Measurements from ENCODE around the gene SEC31A.

SEC31A gene

DNA sequence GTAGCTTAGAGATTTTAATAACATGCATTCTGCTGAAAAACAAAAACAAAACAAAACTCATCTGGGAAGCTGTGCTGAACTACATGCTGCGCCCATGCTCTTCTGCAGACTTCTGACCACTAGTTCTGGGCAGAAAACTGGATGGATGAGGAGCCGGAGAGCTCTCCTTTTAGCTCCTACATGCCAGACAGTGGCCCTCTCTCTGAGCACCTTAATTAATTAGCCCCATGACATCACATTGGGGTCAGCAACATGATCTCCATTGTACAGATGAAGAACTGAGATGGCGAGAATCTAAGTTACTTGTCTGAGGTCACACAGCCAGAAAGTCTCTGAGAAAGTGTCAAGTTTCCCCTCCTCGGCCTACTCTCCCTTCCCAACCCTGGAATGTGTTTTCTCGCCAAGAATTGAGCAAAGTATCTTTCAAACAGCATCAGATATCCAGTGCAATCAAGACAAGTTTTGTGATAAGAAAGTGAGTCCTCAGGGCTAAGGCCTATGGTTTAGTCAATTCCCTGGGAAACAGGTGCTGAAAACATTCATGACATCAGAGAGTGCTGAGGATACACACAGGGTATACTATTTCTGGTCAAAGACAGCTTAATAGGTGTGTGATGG lies 113.9 kb downstream of the SEC31A start:
- Histone ChIP-seq H3K27me3 (replicated peaks; ENCODE audit: insufficient read depth, low read length) (no peaks in the 10 kb centered on the region), H3K9me3 (replicated peaks; ENCODE audit: insufficient read depth, low read length) (no peaks in the 10 kb centered on the region), H3F3A (ENCODE audit: insufficient read depth, low read length) (no peaks in the 10 kb centered on the region), H3K36me3 (replicated peaks; ENCODE audit: insufficient read depth, low read length) (no peaks in the 10 kb centered on the region), H3K9ac (ENCODE audit: low read length) (no peak overlapping the region), H3K4me2 (ENCODE audit: low read depth, low read length) (no peak overlapping the region), H3K27ac (ENCODE audit: low read length) (no peak overlapping the region), H2AFZ (ENCODE audit: low read length) (no peak overlapping the region), H4K20me1 (ENCODE audit: insufficient read depth, low read length) (no peaks in the 10 kb centered on the region), H3K79me2 (ENCODE audit: low read length) (no peaks in the 10 kb centered on the region), H3K4me3 (ENCODE audit: low read length) (no peak overlapping the region), H3K9me2 (replicated peaks; ENCODE audit: insufficient read depth, low read length) (no peaks in the 10 kb centered on the region), H3K4me1 (ENCODE audit: low read length) (no peaks in the 10 kb centered on the region)
- DNase-seq, result no peak
- no peak for TF ChIP-seq EZH2 (optimal IDR thresholded peaks at IDR 0.05; ENCODE audit: low read depth, low read length)
- no peak for TF ChIP-seq EZH2phosphoT487 (IDR thresholded peaks at IDR 0.05; ENCODE audit: low read length)

DNA sequence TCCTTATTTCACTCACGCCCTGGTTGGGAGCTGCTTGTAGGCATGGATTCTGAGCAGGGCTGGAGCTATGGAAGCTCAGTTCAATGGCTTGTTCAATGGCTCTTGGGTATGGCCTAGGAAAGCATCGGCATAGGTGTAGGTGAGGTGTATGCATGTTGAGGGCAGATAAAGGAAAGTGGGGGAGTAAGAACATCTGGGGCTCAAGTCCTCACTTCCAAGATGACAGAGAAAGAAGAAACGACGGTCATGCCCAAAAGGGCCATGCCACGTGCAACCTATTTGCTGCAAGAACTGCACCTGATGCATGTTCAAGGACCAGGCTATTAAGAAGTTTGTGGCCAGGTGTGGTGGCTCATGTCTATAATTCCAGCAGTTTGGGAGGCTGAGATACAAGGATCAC lies 115.7 kb downstream of the SEC31A start:
- Histone ChIP-seq H3K4me3 (ENCODE audit: low read length) (no peak overlapping the region), H3K27ac (ENCODE audit: low read length) (no peak overlapping the region), H3F3A (ENCODE audit: insufficient read depth, low read length) (no peaks in the 10 kb centered on the region), H3K4me2 (ENCODE audit: low read depth, low read length) (no peak overlapping the region), H4K20me1 (ENCODE audit: insufficient read depth, low read length) (no peaks in the 10 kb centered on the region), H3K9me2 (replicated peaks; ENCODE audit: insufficient read depth, low read length) (no peaks in the 10 kb centered on the region), H3K79me2 (ENCODE audit: low read length) (no peaks in the 10 kb centered on the region), H3K9me3 (replicated peaks; ENCODE audit: insufficient read depth, low read length) (no peaks in the 10 kb centered on the region), H3K36me3 (replicated peaks; ENCODE audit: insufficient read depth, low read length) (no peaks in the 10 kb centered on the region), H3K4me1 (ENCODE audit: low read length) (no peaks in the 10 kb centered on the region), H3K27me3 (replicated peaks; ENCODE audit: insufficient read depth, low read length) (no peaks in the 10 kb centered on the region), H2AFZ (ENCODE audit: low read length) (no peak overlapping the region), H3K9ac (ENCODE audit: low read length) (no peak overlapping the region)
- no peak for DNase-seq
- TF ChIP-seq, protein P1, sequence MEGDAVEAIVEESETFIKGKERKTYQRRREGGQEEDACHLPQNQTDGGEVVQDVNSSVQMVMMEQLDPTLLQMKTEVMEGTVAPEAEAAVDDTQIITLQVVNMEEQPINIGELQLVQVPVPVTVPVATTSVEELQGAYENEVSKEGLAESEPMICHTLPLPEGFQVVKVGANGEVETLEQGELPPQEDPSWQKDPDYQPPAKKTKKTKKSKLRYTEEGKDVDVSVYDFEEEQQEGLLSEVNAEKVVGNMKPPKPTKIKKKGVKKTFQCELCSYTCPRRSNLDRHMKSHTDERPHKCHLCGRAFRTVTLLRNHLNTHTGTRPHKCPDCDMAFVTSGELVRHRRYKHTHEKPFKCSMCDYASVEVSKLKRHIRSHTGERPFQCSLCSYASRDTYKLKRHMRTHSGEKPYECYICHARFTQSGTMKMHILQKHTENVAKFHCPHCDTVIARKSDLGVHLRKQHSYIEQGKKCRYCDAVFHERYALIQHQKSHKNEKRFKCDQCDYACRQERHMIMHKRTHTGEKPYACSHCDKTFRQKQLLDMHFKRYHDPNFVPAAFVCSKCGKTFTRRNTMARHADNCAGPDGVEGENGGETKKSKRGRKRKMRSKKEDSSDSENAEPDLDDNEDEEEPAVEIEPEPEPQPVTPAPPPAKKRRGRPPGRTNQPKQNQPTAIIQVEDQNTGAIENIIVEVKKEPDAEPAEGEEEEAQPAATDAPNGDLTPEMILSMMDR (IDR thresholded peaks at IDR 0.05; ENCODE audit: low read length), result no peak
- TF ChIP-seq EZH2phosphoT487 (IDR thresholded peaks at IDR 0.05; ENCODE audit: low read length) (no peak), EZH2 (optimal IDR thresholded peaks at IDR 0.05; ENCODE audit: low read depth, low read length) (no peak)

DNA sequence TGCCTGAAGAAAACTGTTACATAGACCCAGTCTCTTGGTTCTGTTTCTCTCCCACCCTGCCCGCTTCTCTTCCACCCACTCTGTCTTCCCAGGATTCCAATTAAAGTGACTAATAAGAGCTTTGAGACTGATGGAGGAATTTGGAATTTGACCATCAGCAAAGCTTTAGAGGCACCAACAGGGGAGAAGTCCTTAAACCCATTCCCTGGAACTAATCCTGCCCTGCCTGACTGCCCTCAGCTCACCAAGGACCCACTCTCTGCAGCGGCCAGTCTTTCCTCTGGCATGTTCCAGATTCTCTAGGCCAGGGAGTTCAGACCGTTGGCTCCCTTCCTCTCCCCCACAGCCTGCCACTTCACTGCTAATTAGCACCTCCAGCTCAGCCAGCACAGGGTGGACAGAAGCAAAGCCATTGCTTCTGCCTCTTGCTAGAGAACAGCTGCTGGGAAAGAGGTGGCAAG lies 116.2 kb downstream of the SEC31A start:
- Histone ChIP-seq H3K27me3 (replicated peaks; ENCODE audit: insufficient read depth, low read length) (no peaks in the 10 kb centered on the region), H3K4me2 (ENCODE audit: low read depth, low read length) (no peak overlapping the region), H3K4me1 (ENCODE audit: low read length) (no peaks in the 10 kb centered on the region), H3K4me3 (ENCODE audit: low read length) (no peak overlapping the region), H3K36me3 (replicated peaks; ENCODE audit: insufficient read depth, low read length) (no peaks in the 10 kb centered on the region), H3K27ac (ENCODE audit: low read length) (no peak overlapping the region), H3K9me2 (replicated peaks; ENCODE audit: insufficient read depth, low read length) (no peaks in the 10 kb centered on the region), H3K79me2 (ENCODE audit: low read length) (no peaks in the 10 kb centered on the region), H3K9ac (ENCODE audit: low read length) (no peak overlapping the region), H4K20me1 (ENCODE audit: insufficient read depth, low read length) (no peaks in the 10 kb centered on the region), H2AFZ (ENCODE audit: low read length) (no peak overlapping the region), H3F3A (ENCODE audit: insufficient read depth, low read length) (no peaks in the 10 kb centered on the region), H3K9me3 (replicated peaks; ENCODE audit: insufficient read depth, low read length) (no peaks in the 10 kb centered on the region)
- DNase-seq, result no peak
- TF ChIP-seq EZH2 (optimal IDR thresholded peaks at IDR 0.05; ENCODE audit: low read depth, low read length), result no peak
- no peak for TF ChIP-seq EZH2phosphoT487 (IDR thresholded peaks at IDR 0.05; ENCODE audit: low read length)
- TF ChIP-seq, protein P1 (IDR thresholded peaks at IDR 0.05; ENCODE audit: low read length), result no peak

DNA sequence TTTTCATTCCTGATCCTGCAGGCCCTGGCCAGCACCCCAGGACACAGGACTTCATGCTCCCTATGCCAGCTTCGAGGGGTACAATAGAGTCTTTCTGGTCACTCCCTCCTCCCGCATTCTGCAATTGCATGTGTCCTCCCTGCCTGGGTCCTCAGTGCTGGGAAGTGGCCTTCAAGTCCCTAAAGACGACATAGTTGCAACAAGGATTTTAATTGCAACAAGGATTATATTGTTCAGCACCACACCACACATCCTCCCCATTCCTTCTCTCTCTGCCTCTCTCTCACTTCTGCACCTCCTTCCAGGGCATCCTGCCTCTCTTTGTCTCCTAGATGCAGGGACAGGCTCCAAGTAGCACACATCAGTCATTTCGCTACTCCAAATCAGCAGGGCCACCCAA lies 117.9 kb downstream of the SEC31A start:
- H3F3A ChIP-seq (ENCODE audit: insufficient read depth, low read length), result no peaks in the 10 kb centered on the region
- H3K4me3 ChIP-seq (ENCODE audit: low read length), result no peak overlapping the region
- no peak overlapping the region for H3K4me2 ChIP-seq (ENCODE audit: low read depth, low read length)
- DNase-seq, result no peak
- no peaks in the 10 kb centered on the region for H3K79me2 ChIP-seq (ENCODE audit: low read length)
- no peaks in the 10 kb centered on the region for H3K4me1 ChIP-seq (ENCODE audit: low read length)
- no peak for TF ChIP-seq EZH2 (optimal IDR thresholded peaks at IDR 0.05; ENCODE audit: low read depth, low read length)
- TF ChIP-seq, protein P1 (IDR thresholded peaks at IDR 0.05; ENCODE audit: low read length), result no peak
- TF ChIP-seq EZH2phosphoT487 (IDR thresholded peaks at IDR 0.05; ENCODE audit: low read length), result no peak
- no peaks in the 10 kb centered on the region for H3K36me3 ChIP-seq (replicated peaks; ENCODE audit: insufficient read depth, low read length)
- H3K27ac ChIP-seq (ENCODE audit: low read length), result no peak overlapping the region
- no peaks in the 10 kb centered on the region for H3K9me2 ChIP-seq (replicated peaks; ENCODE audit: insufficient read depth, low read length)
- H4K20me1 ChIP-seq (ENCODE audit: insufficient read depth, low read length), result no peaks in the 10 kb centered on the region
- H3K27me3 ChIP-seq (replicated peaks; ENCODE audit: insufficient read depth, low read length), result no peaks in the 10 kb centered on the region
- H3K9ac ChIP-seq (ENCODE audit: low read length), result no peak overlapping the region
- H3K9me3 ChIP-seq (replicated peaks; ENCODE audit: insufficient read depth, low read length), result no peaks in the 10 kb centered on the region
- H2AFZ ChIP-seq (ENCODE audit: low read length), result no peak overlapping the region
